ENCODE data around the gene SSH2.
"Not testable (repeated sequence)": the region's sequence is repeated elsewhere in the genome, so short reads cannot be mapped to it uniquely, and the experiment has no call there.

SSH2 gene

DNA sequence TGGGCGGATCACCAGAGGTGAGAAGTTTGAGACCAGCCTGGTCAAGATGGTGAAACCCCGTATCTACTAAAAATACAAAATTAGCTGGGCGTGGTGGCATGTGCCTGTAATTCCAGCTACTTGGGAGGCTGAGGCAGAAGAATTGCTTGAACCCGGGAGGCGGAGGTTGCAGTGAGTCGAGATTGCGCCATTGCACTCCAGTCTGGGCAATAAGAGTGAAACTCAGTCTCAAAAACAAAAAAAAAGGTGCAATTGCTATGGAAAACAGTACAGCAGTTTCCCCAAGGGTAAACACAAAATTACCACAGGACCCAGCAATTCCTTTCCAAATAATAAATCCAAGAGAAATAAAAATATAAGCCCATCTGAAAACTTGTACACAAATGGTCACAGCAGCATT lies 278.1 kb downstream of the SSH2 start:
- H3K4me1 ChIP-seq (ENCODE audit: control insufficient read depth, insufficient read depth, low read length, unreplicated experiment); H3K27me3 ChIP-seq (ENCODE audit: insufficient read depth, low read length); H3K27ac ChIP-seq (ENCODE audit: low read depth, low read length); H3K36me3 ChIP-seq (ENCODE audit: insufficient read depth, low read length); H2AFZ ChIP-seq (ENCODE audit: low read length, unreplicated experiment); H3K79me2 ChIP-seq (ENCODE audit: control insufficient read depth, insufficient read depth, low read length, unreplicated experiment); H3K4me3 ChIP-seq (ENCODE audit: low read depth, low read length): not testable (repeated sequence)

DNA sequence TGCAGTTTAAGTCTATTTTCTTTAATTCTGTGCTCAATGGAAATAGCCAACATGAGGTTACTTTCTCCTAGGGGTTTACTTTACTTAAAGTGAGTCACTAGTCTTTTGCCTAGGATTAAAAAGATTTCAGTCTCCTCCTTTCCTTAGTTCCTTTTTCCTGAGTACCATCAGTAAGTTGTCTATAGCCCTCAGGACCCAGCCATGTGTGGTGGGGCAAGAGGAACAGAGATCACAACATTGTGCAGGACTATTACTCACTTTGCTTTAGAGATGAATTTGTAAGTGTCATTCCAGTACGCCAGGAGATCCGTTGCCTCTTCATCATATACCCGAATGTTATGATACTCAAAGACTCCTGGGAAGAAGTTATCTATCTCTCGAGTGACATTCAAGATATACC lies 279.6 kb downstream of the SSH2 start:
- H3K4me3 ChIP-seq (ENCODE audit: low read depth, low read length) = no peak overlapping the region
- no peak overlapping the region for H3K27ac ChIP-seq (ENCODE audit: low read depth, low read length)
- no peaks in the 10 kb centered on the region for H3K79me2 ChIP-seq (ENCODE audit: control insufficient read depth, insufficient read depth, low read length, unreplicated experiment)
- no peak overlapping the region for H2AFZ ChIP-seq (ENCODE audit: low read length, unreplicated experiment)
- no peaks in the 10 kb centered on the region for H3K27me3 ChIP-seq (ENCODE audit: insufficient read depth, low read length)
- H3K36me3 ChIP-seq (ENCODE audit: insufficient read depth, low read length) = no peaks in the 10 kb centered on the region
- peaks cover 11% of the 10 kb centered on the region for H3K4me1 ChIP-seq (ENCODE audit: control insufficient read depth, insufficient read depth, low read length, unreplicated experiment)

- Histone ChIP-seq H3K4me1 (ENCODE audit: control insufficient read depth, insufficient read depth, low read length, unreplicated experiment) (peaks cover 19% of the 10 kb centered on the region), H2AFZ (ENCODE audit: low read length, unreplicated experiment) (no peak overlapping the region), H3K27me3 (ENCODE audit: insufficient read depth, low read length) (no peaks in the 10 kb centered on the region), H3K79me2 (ENCODE audit: control insufficient read depth, insufficient read depth, low read length, unreplicated experiment) (no peaks in the 10 kb centered on the region), H3K4me3 (ENCODE audit: low read depth, low read length) (no peak overlapping the region), H3K36me3 (ENCODE audit: insufficient read depth, low read length) (no peaks in the 10 kb centered on the region), H3K27ac (ENCODE audit: low read depth, low read length) (no peak overlapping the region)
Observed at GRCh38 chr17:29649359-29649758, 280.7 kb downstream of the SSH2 start.

DNA sequence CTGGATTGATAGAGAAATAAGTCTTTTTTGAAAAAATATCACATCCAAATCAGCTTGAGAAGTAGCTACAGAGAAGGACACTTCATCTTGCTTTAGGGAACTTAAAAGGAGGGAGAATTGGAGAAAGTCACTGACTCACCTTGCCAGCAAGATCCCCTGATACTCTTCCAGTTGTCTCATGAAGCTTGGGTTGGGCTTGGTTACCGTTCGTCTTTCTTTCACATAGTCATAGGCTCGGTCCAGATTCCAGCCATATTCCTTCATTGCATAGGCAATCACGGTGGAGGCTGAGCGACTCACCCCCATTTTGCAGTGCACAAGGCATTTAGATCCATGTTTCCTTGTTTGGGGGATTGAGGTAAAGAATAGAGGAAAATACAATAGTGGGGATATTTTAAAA lies 282.0 kb downstream of the SSH2 start:
- H3K36me3 ChIP-seq (ENCODE audit: insufficient read depth, low read length) = no peaks in the 10 kb centered on the region
- no peaks in the 10 kb centered on the region for H3K79me2 ChIP-seq (ENCODE audit: control insufficient read depth, insufficient read depth, low read length, unreplicated experiment)
- H3K4me3 ChIP-seq (ENCODE audit: low read depth, low read length) = no peak overlapping the region
- H3K27me3 ChIP-seq (ENCODE audit: insufficient read depth, low read length) = no peaks in the 10 kb centered on the region
- H2AFZ ChIP-seq (ENCODE audit: low read length, unreplicated experiment) = no peak overlapping the region
- H3K27ac ChIP-seq (ENCODE audit: low read depth, low read length) = no peak overlapping the region
- peaks cover 20% of the 10 kb centered on the region for H3K4me1 ChIP-seq (ENCODE audit: control insufficient read depth, insufficient read depth, low read length, unreplicated experiment)

DNA sequence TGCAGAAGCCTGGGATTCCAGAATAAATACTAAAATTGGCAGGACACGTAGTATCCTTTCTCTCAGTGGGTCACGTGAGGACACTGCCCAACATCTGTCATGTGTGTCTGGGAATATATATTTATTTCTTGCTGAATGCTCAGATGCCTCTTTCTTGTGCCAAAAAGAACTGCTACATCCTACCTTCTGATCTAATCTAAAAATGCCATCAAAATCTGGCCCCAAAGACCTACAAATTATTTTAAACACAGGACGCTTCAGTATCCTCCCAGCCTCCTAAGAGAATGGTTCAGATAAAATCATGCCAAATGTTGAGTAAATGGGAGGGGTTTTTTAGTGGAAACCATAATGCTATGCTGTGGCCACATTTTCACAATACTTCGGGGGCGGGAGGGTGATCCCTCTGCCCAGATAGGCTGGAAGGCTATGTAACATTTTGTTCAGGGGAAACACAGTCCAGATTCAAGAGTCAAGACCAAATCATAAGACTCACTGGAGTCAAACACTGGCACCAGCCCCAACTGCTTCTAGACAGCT lies 284.4 kb downstream of the SSH2 start:
- H2AFZ ChIP-seq (ENCODE audit: low read length, unreplicated experiment) = peak overlapping the region; percentile 68
- no peaks in the 10 kb centered on the region for H3K27me3 ChIP-seq (ENCODE audit: insufficient read depth, low read length)
- H3K27ac ChIP-seq (ENCODE audit: low read depth, low read length) = peak overlapping the region; percentile 91

GRCh38 chr17:29643817-29644160 lies 286.2 kb downstream of the SSH2 start:
- Histone ChIP-seq H2AFZ (ENCODE audit: low read length, unreplicated experiment) (no peak overlapping the region), H3K4me1 (ENCODE audit: control insufficient read depth, insufficient read depth, low read length, unreplicated experiment) (peaks cover 58% of the 10 kb centered on the region), H3K27me3 (ENCODE audit: insufficient read depth, low read length) (no peaks in the 10 kb centered on the region), H3K36me3 (ENCODE audit: insufficient read depth, low read length) (no peaks in the 10 kb centered on the region), H3K27ac (ENCODE audit: low read depth, low read length) (no peak overlapping the region), H3K79me2 (ENCODE audit: control insufficient read depth, insufficient read depth, low read length, unreplicated experiment) (no peaks in the 10 kb centered on the region), H3K4me3 (ENCODE audit: low read depth, low read length) (no peak overlapping the region)

More for the DNA sequence above, 284.4 kb downstream of the SSH2 start:
- Histone ChIP-seq H3K4me3 (ENCODE audit: low read depth, low read length) (peak overlapping the region; percentile 41), H3K79me2 (ENCODE audit: control insufficient read depth, insufficient read depth, low read length, unreplicated experiment) (no peaks in the 10 kb centered on the region), H3K4me1 (ENCODE audit: control insufficient read depth, insufficient read depth, low read length, unreplicated experiment) (peaks cover 42% of the 10 kb centered on the region), H3K36me3 (ENCODE audit: insufficient read depth, low read length) (no peaks in the 10 kb centered on the region)

- Histone ChIP-seq H3K4me1 (ENCODE audit: control insufficient read depth, insufficient read depth, low read length, unreplicated experiment) (peaks cover 59% of the 10 kb centered on the region), H3K27ac (ENCODE audit: low read depth, low read length) (no peak overlapping the region), H3K4me3 (ENCODE audit: low read depth, low read length) (no peak overlapping the region)
Observed at GRCh38 chr17:29642171-29642611, 287.8 kb downstream of the SSH2 start.

DNA sequence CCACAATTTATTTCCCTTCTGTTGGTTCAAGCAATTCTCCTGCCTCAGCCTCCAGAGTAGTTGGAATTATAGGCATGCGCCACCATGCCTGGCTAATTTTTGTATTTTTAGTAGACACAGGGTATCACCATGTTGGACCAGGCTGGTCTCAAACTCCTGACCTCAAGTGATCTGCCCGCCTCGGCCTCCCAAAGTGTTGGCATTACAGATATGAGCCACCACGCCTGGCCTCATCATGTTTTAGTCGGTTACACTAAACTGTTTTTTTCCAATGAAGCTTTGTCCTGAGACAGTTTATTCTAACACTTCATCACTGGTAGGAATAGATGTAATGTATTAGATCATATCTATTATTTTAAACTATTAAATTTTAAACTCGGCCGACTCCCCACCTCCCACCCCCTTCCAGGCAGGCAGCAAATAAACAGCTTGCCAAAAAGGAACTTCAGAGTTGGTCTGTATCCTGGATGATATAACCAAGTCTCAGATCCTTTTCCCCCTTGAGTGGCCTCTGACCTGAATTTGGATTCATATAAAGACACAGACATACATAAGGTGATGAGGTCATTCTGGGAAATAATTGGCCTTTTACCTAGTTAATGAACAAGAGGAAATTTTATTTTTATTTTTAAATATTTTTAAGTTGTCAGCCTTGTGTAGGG lies 288.9 kb downstream of the SSH2 start:
- H3K79me2 ChIP-seq (ENCODE audit: control insufficient read depth, insufficient read depth, low read length, unreplicated experiment) = no peaks in the 10 kb centered on the region
- H2AFZ ChIP-seq (ENCODE audit: low read length, unreplicated experiment) = no peak overlapping the region
- H3K27me3 ChIP-seq (ENCODE audit: insufficient read depth, low read length) = no peaks in the 10 kb centered on the region
- no peak overlapping the region; the same call in 1 of the 2 replicates for H3K4me3 ChIP-seq (ENCODE audit: low read depth, low read length)
- no peaks in the 10 kb centered on the region for H3K36me3 ChIP-seq (ENCODE audit: insufficient read depth, low read length)
- peaks cover 56% of the 10 kb centered on the region for H3K4me1 ChIP-seq (ENCODE audit: control insufficient read depth, insufficient read depth, low read length, unreplicated experiment)
- peak overlapping the region; percentile 69 for H3K27ac ChIP-seq (ENCODE audit: low read depth, low read length)

More at GRCh38 chr17:29642171-29642611, 287.8 kb downstream of the SSH2 start:
- Histone ChIP-seq H3K27me3 (ENCODE audit: insufficient read depth, low read length) (no peaks in the 10 kb centered on the region), H2AFZ (ENCODE audit: low read length, unreplicated experiment) (no peak overlapping the region), H3K79me2 (ENCODE audit: control insufficient read depth, insufficient read depth, low read length, unreplicated experiment) (no peaks in the 10 kb centered on the region), H3K36me3 (ENCODE audit: insufficient read depth, low read length) (no peaks in the 10 kb centered on the region)

GRCh38 chr17:29640413-29640812 lies 289.6 kb downstream of the SSH2 start:
- Histone ChIP-seq H3K79me2 (ENCODE audit: control insufficient read depth, insufficient read depth, low read length, unreplicated experiment) (no peaks in the 10 kb centered on the region), H3K27me3 (ENCODE audit: insufficient read depth, low read length) (no peaks in the 10 kb centered on the region), H3K27ac (ENCODE audit: low read depth, low read length) (peak overlapping the region; percentile 69), H3K4me3 (ENCODE audit: low read depth, low read length) (no peak overlapping the region; the same call in 1 of the 2 replicates), H2AFZ (ENCODE audit: low read length, unreplicated experiment) (peak overlapping the region; percentile 57), H3K36me3 (ENCODE audit: insufficient read depth, low read length) (no peaks in the 10 kb centered on the region), H3K4me1 (ENCODE audit: control insufficient read depth, insufficient read depth, low read length, unreplicated experiment) (peaks cover 49% of the 10 kb centered on the region)

- H3K4me3 ChIP-seq (ENCODE audit: low read depth, low read length) = no peak overlapping the region
- no peak overlapping the region for H2AFZ ChIP-seq (ENCODE audit: low read length, unreplicated experiment)
- H3K27ac ChIP-seq (ENCODE audit: low read depth, low read length) = no peak overlapping the region
- H3K27me3 ChIP-seq (ENCODE audit: insufficient read depth, low read length) = no peaks in the 10 kb centered on the region
- peaks cover 4% of the 10 kb centered on the region; the same call in 1 of the 2 replicates for H3K36me3 ChIP-seq (ENCODE audit: insufficient read depth, low read length)
- peaks cover 2% of the 10 kb centered on the region for H3K4me1 ChIP-seq (ENCODE audit: control insufficient read depth, insufficient read depth, low read length, unreplicated experiment)
- no peaks in the 10 kb centered on the region for H3K79me2 ChIP-seq (ENCODE audit: control insufficient read depth, insufficient read depth, low read length, unreplicated experiment)
Observed at GRCh38 chr17:29633886-29634285, 296.1 kb downstream of the SSH2 start.

GRCh38 chr17:29630630-29631193 lies 299.3 kb downstream of the SSH2 start:
- Histone ChIP-seq H3K27me3 (ENCODE audit: insufficient read depth, low read length) (no peaks in the 10 kb centered on the region), H3K79me2 (ENCODE audit: control insufficient read depth, insufficient read depth, low read length, unreplicated experiment) (no peaks in the 10 kb centered on the region), H2AFZ (ENCODE audit: low read length, unreplicated experiment) (no peak overlapping the region), H3K36me3 (ENCODE audit: insufficient read depth, low read length) (peaks cover 4% of the 10 kb centered on the region; the same call in 1 of the 2 replicates), H3K27ac (ENCODE audit: low read depth, low read length) (no peak overlapping the region), H3K4me1 (ENCODE audit: control insufficient read depth, insufficient read depth, low read length, unreplicated experiment) (no peaks in the 10 kb centered on the region), H3K4me3 (ENCODE audit: low read depth, low read length) (no peak overlapping the region)

Measured in ACC112 (cell line).